ENCODE measurements around the gene SBNO2.
"Not testable (repeated sequence)": the region's sequence is repeated elsewhere in the genome, so short reads cannot be mapped to it uniquely, and the experiment has no call there.

The SBNO2 gene

DNA sequence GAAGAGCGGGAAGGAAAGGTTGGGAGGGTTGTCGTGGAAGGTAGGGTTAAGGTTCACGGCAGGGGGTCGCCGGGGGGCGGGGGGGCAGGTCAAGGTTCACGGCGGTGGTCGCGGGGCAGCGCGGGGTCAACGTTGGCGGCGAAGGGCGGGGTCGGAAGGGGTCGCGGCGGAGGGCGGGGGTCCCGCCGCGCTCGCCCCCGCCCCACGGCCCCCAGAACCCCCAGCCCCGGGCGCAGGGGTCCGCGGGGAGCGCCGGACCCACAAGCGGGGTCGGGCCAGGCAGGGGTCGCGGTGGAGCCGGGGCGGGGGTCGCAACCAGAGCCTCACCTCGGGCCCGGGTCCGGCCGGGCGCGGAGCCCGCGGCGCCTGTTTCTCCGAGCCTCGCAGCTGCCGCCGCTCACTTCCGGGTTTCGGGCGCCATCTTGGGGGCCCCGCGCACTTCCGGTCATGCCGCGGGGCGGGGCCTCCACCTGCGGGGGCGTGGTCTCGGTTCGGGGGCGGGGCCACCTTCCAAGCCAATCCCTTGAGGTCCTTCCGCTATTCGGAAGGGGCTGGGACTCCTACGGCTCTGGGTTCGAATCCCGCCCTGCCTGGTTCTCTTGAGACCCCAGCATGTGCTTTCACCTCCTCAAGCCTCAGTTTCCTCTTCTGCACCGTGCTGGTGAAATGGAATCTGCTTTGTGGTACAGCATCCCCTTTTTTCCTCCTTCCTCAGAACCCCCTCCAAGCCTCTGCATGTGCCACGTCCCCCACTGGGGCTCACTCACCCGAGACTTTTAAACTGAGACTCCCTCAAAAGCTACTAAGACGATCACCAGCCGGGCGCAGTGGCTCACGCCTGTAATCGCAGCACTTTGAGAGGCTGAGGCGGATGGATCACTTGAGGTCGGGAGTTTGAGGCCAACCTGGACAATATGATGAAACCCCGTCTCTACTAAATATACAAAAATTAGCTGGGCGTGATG, at the start of gene SBNO2:
Gene SBNO2 (minus strand): TSS at position 424 of the 965 bp plus-strand sequence. CDS start 19,992 bp downstream, outside the sequence.
- in situ Hi-C loops (cut with MboI; ENCODE audit: low sequenced_read_pairs): no loop called here

DNA sequence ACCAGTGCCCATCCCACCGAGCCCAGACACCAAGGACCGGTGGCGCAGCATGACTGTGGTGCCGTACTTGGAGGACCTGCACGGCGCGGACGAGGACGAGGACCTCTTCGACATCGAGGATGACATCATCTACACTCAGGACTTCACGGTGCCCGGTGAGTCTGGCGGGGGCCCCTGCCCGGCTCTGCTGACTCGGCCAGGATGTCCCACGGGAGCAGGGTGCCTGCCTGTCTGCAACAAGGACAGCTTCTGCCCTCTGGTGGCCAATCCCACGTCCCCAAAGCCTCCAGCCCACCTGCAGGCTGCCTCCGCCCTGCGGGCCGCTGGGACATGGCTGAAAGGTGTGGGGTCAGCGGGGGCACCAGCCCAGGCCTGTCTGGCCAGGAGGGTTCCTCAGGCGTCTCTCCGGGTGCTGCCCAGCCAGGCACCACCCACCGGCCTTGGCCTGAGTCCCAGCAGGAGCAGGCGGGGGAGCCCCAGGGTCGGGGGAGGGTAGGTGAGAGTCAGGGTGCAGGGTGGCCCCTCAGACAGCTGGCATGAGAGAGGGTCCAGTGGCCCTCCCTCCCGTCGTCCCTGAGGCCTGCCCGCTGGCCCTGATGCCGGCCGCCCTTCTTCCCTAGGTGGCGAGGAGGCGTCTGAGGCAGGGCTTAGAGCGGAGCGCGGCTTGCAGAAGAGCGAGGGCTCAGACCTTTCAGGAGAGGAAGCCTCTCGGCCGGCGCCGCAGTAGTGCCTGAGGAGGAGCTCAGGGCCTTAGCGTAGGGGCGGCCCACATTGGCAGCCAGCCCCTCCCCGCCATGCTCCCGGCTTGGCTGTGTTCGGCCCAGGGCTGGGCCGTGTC, 49.2 kb upstream of the SBNO2 start:
- in situ Hi-C loops (cut with MboI; ENCODE audit: low sequenced_read_pairs): no loop called here

GRCh38 chr19:1222394-1222793, 48.3 kb upstream of the SBNO2 start:
- in situ Hi-C loops (cut with MboI; ENCODE audit: low sequenced_read_pairs): no loop called here

- in situ Hi-C loops (cut with MboI; ENCODE audit: low sequenced_read_pairs): no loop called here
Observed at GRCh38 chr19:1221904-1222255, 47.8 kb upstream of the SBNO2 start.

- in situ Hi-C loops (cut with MboI; ENCODE audit: low sequenced_read_pairs): no loop called here
Observed at GRCh38 chr19:1220976-1221903, 47.2 kb upstream of the SBNO2 start.

DNA sequence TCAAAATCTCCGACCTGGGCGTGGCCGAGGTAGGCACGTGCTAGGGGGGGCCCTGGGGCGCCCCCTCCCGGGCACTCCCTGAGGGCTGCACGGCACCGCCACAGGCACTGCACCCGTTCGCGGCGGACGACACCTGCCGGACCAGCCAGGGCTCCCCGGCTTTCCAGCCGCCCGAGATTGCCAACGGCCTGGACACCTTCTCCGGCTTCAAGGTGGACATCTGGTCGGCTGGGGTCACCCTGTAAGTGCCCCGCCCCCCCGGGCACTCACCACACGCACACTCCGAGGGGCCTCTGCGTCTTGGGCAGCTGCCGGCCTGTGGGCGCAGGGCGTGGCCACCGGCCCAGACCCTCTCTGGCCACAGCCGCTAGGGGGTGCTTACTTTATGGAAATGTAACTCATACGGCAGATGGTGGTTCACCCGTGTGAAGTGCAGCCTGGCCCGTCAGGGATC, 46.4 kb upstream of the SBNO2 start:
- in situ Hi-C loops (cut with MboI; ENCODE audit: low sequenced_read_pairs): no loop called here

DNA sequence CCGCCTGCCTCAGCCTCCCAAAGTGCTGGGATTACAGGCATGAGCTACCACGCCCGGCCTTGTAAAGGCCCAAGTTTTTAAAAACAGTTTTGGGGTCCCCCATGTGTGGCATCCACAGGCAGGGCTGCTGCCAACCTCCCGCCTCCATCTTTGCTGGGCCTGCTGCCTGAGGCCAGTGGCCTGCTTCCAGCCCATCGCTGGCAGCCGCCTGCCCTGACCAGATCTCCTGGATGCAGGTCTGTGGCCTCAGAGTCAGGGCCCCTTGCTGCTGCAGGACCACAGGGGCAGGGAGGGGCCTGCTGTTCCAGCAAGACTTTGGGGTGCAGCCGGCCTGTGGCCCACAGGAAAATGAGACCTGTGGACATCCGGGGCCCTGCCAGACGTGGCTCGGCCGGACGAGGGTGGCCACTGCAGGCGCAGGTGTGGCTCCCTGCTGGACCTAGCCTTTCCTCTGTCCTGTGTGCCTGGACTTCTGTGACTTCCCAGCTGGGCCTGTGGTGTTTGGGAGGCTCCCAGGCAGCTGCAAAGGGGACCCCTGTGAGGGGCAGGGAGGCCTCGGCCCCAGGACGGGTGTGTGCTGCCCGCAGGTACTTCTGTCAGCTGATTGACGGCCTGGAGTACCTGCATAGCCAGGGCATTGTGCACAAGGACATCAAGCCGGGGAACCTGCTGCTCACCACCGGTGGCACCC, 45.9 kb upstream of the SBNO2 start:
- in situ Hi-C loops (cut with MboI; ENCODE audit: low sequenced_read_pairs): no loop called here

GRCh38 chr19:1218751-1219567, 44.9 kb upstream of the SBNO2 start:
- in situ Hi-C loops (cut with MboI; ENCODE audit: low sequenced_read_pairs): no loop called here

DNA sequence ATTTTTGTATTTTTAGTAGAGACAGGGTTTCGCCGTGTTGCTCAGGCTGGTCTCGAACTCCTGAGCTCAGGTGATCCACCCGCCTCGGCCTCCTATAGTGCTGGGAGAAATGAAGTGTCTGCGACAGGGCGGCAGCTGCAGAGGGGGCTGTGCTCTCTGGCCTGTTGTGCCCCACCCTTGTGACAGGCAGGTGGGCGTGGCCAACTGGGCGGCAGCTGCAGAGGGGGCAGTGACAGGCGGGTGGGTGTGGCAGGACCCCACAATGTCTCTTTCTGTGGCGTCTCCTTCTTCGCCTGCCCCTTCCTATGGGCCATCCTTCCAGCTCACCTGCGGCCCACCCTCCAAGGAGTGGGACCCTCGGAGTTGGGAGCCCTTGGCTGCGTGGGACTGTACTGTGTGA, 43.3 kb upstream of the SBNO2 start:
- in situ Hi-C loops (cut with MboI; ENCODE audit: low sequenced_read_pairs): no loop called here

GRCh38 chr19:1216756-1217155, 42.7 kb upstream of the SBNO2 start:
- in situ Hi-C loops (cut with MboI; ENCODE audit: low sequenced_read_pairs): no loop called here

GRCh38 chr19:1214862-1215731, 41.0 kb upstream of the SBNO2 start:
- in situ Hi-C loops (cut with MboI; ENCODE audit: low sequenced_read_pairs): no loop called here

- in situ Hi-C loops (cut with MboI; ENCODE audit: low sequenced_read_pairs): no loop called here
Observed at GRCh38 chr19:1214299-1214861, 40.3 kb upstream of the SBNO2 start.

GRCh38 chr19:1213391-1214286, 39.6 kb upstream of the SBNO2 start:
- in situ Hi-C loops (cut with MboI; ENCODE audit: low sequenced_read_pairs): no loop called here

DNA sequence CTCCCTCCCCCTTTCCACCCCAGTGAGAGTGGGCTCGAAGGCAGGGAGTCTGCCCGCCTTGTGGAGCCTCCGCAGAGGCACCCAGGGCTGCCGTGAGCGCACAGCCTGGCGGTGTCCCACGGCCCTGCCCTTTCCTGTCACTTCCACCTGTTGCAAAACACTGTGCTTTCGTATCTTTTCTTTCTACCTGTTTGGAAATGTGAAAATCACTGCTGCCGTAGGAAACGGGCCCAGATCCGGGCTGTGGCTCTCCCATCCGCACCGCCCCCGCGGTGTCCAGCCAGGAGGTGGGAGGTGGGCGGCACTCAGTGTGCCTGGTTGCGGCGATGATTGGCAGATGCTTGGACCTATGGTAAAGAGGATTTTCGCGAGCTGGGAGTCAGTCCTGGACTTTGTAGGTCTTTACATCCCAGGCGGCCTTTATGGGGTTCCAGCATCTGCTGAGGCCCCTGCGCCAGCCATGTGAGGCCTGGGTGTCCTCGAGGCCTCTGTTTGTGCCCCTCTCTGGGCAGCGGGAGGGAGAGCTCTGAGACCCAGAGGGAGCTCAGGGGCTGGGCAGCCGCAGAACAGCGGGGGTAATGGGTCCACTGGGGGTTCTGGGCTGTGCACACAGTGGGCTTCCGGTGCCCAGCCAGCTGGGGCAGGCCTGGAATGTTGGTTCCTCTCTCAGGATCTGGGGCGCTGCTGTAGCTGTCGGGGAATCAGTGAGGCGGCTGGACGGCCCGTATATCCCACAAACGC, 37.6 kb upstream of the SBNO2 start:
- in situ Hi-C loops (cut with MboI; ENCODE audit: low sequenced_read_pairs): no loop called here

DNA sequence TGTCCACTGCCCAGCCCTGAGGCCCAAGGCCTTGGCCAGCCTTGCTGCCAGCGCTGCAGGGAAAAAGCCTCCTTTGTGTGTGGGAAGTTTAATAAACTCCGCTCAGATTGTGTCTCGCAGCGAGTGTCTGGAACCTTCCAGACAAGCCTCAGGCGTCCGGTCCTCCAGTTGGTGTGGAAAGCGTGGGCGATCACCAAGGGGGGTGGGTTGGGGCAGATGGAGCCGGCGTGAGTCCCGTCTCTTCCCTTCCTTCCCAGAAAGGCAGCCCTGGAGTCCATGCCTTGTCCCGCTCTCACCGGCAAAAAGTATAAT, 36.1 kb upstream of the SBNO2 start:
- in situ Hi-C loops (cut with MboI; ENCODE audit: low sequenced_read_pairs): no loop called here

GRCh38 chr19:1208830-1209229, 34.8 kb upstream of the SBNO2 start:
- in situ Hi-C loops (cut with MboI; ENCODE audit: low sequenced_read_pairs): not testable (repeated sequence)

Measured in hTERT RPE-1 (cell line).